ENCODE measurements around the gene CEP97. TPM values are rescaled to one million over a fixed set of nuclear protein-coding genes. Genes with fewer than 3 reads are reported as not detected.

Gene CEP97
- polyA plus RNA-seq, 1 of the 3 experiments (the other 2 are of a cell fraction): 1.3 TPM

DNA sequence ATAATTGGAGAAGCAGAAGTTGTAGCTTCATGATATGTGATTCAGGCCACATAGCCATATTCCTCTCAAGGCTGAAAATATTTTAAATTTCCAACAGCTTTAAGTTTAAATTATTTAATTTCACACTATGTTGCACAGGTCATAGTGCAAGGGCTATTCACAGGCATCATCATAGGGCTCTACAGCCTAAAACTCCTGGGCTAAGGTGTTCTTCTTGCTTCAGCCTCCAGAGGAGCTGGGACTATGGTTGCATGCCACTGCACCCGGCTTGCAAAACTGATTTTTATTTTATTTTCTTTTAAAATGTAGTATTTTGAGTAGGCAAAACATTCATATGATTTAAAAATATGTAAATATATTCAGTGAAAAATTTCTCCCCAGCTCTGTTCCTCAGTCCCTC, 6.0 kb upstream of the CEP97 start:
- Histone ChIP-seq H3K9ac (no peak overlapping the region), H3K4me3 (ENCODE audit: low read depth in 2 of 2, low read length in 1 of 2) (no peak overlapping the region), H3F3A (replicated peaks; ENCODE audit: insufficient read depth) (peaks cover 4% of the 10 kb centered on the region), H3K4me1 (ENCODE audit: control insufficient read depth in 1 of 2, insufficient read depth in 2 of 2, low read depth in 1 of 2, low read length in 1 of 2) (no peaks in the 10 kb centered on the region; a peak in 1 of 4 replicates), H2AFZ (ENCODE audit: low read depth) (no peak overlapping the region), H3K79me2 (ENCODE audit: insufficient read depth) (no peaks in the 10 kb centered on the region), H3K27me3 (ENCODE audit: insufficient read depth) (no peaks in the 10 kb centered on the region), H3K27ac (ENCODE audit: low read depth in 2 of 2, low read length in 1 of 2) (no peak overlapping the region), H3K9me2 (no peaks in the 10 kb centered on the region), H3K36me3 (replicated peaks in 1 of 2; ENCODE audit: control insufficient read depth in 1 of 2, insufficient read depth in 2 of 2, low read length in 1 of 2) (no peaks in the 10 kb centered on the region), H3K9me3 (no peaks in the 10 kb centered on the region; the same call in 1 of the 2 replicates), H4K20me1 (ENCODE audit: insufficient read depth) (no peaks in the 10 kb centered on the region), H3K4me2 (no peak overlapping the region)
- ChIA-PET CTCF (interaction anchor here (1.1 to 2.0 kb wide), 3 partner anchors 23 to 85 kb away, joined by 3 to 5 read pairs (median 5); no protein-coding TSS in a partner anchor), POLR2A (no interaction called here)
- TF ChIP-seq, protein P1, sequence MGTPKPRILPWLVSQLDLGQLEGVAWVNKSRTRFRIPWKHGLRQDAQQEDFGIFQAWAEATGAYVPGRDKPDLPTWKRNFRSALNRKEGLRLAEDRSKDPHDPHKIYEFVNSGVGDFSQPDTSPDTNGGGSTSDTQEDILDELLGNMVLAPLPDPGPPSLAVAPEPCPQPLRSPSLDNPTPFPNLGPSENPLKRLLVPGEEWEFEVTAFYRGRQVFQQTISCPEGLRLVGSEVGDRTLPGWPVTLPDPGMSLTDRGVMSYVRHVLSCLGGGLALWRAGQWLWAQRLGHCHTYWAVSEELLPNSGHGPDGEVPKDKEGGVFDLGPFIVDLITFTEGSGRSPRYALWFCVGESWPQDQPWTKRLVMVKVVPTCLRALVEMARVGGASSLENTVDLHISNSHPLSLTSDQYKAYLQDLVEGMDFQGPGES (IDR thresholded peaks at IDR 0.05; ENCODE audit: low read depth, low read length): no peak
- TF ChIP-seq TCF12 (IDR thresholded peaks at IDR 0.05): no peak
- TF ChIP-seq, protein P2, sequence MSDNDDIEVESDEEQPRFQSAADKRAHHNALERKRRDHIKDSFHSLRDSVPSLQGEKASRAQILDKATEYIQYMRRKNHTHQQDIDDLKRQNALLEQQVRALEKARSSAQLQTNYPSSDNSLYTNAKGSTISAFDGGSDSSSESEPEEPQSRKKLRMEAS (IDR thresholded peaks at IDR 0.05; ENCODE audit: low read depth): no peak
- TF ChIP-seq JUND (IDR thresholded peaks at IDR 0.05): no peak
- no peak for TF ChIP-seq RFX5 (IDR thresholded peaks at IDR 0.05; ENCODE audit: low read length)
- TF ChIP-seq CHD2 (IDR thresholded peaks at IDR 0.05; ENCODE audit: low read length, partially characterized antibody): no peak
- no peak for DNase-seq
- WGBS (ENCODE audit: low lambda C conversion rate): 63% methylated on average over 1 of the region's 1 CpG

DNA sequence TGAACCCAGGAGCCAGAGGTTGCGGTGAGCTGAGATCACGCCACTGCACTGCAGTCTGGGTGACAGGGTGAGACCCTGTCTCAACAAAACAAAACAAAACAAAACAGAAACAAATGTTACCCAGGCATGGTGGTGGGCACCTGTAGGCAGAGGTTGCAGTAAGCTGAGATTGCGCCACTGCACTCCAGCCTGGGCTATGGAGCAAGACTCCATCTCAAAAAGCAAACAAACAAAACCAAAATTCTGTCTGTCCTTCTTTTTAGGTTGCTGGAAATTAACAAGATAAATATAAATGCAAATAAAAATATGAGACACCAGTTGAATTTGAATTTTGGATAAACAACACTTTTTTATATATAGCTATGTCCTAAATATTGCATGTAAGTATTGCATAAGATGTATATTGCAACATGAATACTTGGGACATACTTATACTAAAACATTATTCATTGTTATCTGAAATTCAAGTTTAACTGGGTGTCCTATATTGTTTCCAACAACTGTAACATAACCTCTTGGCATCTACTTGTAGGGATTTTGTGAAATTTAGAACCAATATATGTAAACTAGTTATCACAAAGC, 4.7 kb upstream of the CEP97 start:
- no peaks in the 10 kb centered on the region for H3K79me2 ChIP-seq (ENCODE audit: insufficient read depth)
- H3K9ac ChIP-seq: no peak overlapping the region
- no peak overlapping the region for H2AFZ ChIP-seq (ENCODE audit: low read depth)
- peaks cover 9% of the 10 kb centered on the region for H3F3A ChIP-seq (replicated peaks; ENCODE audit: insufficient read depth)
- no peak overlapping the region for H3K27ac ChIP-seq (ENCODE audit: low read depth in 2 of 2, low read length in 1 of 2)
- no peaks in the 10 kb centered on the region for H4K20me1 ChIP-seq (ENCODE audit: insufficient read depth)
- H3K36me3 ChIP-seq (replicated peaks in 1 of 2; ENCODE audit: control insufficient read depth in 1 of 2, insufficient read depth in 2 of 2, low read length in 1 of 2): no peaks in the 10 kb centered on the region
- no peak overlapping the region for H3K4me3 ChIP-seq (ENCODE audit: low read depth in 2 of 2, low read length in 1 of 2)
- no peaks in the 10 kb centered on the region for H3K9me2 ChIP-seq
- no peaks in the 10 kb centered on the region; the same call in 1 of the 2 replicates for H3K9me3 ChIP-seq
- TF ChIP-seq GABPA (IDR thresholded peaks at IDR 0.05; ENCODE audit: low read depth): no peak
- TF ChIP-seq NFIC (IDR thresholded peaks at IDR 0.05; ENCODE audit: borderline replicate concordance): no peak
- no peak for TF ChIP-seq NRF1 (IDR thresholded peaks at IDR 0.05; ENCODE audit: low read depth, low read length)
- TF ChIP-seq GATA2 (CRISPR knock-in tag; IDR thresholded peaks at IDR 0.05): no peak
- no peak for TF ChIP-seq FOXJ3 (CRISPR knock-in tag; IDR thresholded peaks at IDR 0.05)
- TF ChIP-seq JUND (IDR thresholded peaks at IDR 0.05): no peak
- TF ChIP-seq, protein P3, sequence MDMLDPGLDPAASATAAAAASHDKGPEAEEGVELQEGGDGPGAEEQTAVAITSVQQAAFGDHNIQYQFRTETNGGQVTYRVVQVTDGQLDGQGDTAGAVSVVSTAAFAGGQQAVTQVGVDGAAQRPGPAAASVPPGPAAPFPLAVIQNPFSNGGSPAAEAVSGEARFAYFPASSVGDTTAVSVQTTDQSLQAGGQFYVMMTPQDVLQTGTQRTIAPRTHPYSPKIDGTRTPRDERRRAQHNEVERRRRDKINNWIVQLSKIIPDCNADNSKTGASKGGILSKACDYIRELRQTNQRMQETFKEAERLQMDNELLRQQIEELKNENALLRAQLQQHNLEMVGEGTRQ (IDR thresholded peaks at IDR 0.05; ENCODE audit: borderline replicate concordance, low read depth, low read length): no peak
- TF ChIP-seq, protein P4, sequence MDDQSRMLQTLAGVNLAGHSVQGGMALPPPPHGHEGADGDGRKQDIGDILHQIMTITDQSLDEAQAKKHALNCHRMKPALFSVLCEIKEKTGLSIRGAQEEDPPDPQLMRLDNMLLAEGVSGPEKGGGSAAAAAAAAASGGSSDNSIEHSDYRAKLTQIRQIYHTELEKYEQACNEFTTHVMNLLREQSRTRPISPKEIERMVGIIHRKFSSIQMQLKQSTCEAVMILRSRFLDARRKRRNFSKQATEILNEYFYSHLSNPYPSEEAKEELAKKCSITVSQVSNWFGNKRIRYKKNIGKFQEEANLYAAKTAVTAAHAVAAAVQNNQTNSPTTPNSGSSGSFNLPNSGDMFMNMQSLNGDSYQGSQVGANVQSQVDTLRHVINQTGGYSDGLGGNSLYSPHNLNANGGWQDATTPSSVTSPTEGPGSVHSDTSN (IDR thresholded peaks at IDR 0.05): no peak
- TF ChIP-seq FOSL2 (IDR thresholded peaks at IDR 0.05; ENCODE audit: borderline replicate concordance, low read depth): no peak
- TF ChIP-seq EZH2phosphoT487 (IDR thresholded peaks at IDR 0.05; ENCODE audit: borderline replicate concordance, low read depth): no peak
- peaks cover 0 to 4% of the 10 kb centered on the region in 2 experiments; a peak in 2 of 4 replicates for H3K4me1 ChIP-seq (ENCODE audit: control insufficient read depth in 1 of 2, insufficient read depth in 2 of 2, low read depth in 1 of 2, low read length in 1 of 2)
- WGBS (ENCODE audit: low lambda C conversion rate): 95% methylated on average over 3 of the region's 3 CpGs
- ChIA-PET POLR2A (no interaction called here), CTCF (interaction anchor here (1.2 to 2.0 kb wide), 2 partner anchors 15 to 25 kb away, joined by 3 to 5 read pairs; no protein-coding TSS in a partner anchor)
- no peak for DNase-seq
- H3K27me3 ChIP-seq (ENCODE audit: insufficient read depth): no peaks in the 10 kb centered on the region
- H3K4me2 ChIP-seq: no peak overlapping the region
